Hepatocyte (in vitro differentiated cells): ENCODE measurements around the gene ZBTB37. TPM values are rescaled to one million over a fixed set of nuclear protein-coding genes. Genes with fewer than 3 reads are reported as not detected.

Experiments
- DNase-seq: peaks from one replicate; pipeline ENCODE4 v3.0.0-alpha.2; 2016; ENCODE audit warnings: low spot score
- H2AFZ ChIP-seq: fragments of 200-600 bp; sonication (generic); 2 replicates; pipeline ENCODE4 v1.6.0; 2016; ENCODE audit warnings: antibody characterized with exemption, mild to moderate bottlenecking
- H3K27ac ChIP-seq: fragments of 200-600 bp; sonication (generic); 2 replicates; pipeline ENCODE4 v1.5.1; 2016; ENCODE audit warnings: mild to moderate bottlenecking
- H3K27me3 ChIP-seq: fragments of 200-600 bp; sonication (generic); 2 replicates; pipeline ENCODE4 v1.6.1; 2016
- H3K36me3 ChIP-seq: fragments of 200-600 bp; sonication (generic); replicated peaks from 2 replicates; pipeline ENCODE4 v1.5.1; 2016; ENCODE audit warnings: low read depth; ENCODE audit not compliant: insufficient read depth
- H3K4me1 ChIP-seq: fragments of 200-600 bp; sonication (generic); 2 replicates; pipeline ENCODE4 v1.5.1; 2016; ENCODE audit warnings: mild to moderate bottlenecking, moderate library complexity; ENCODE audit not compliant: insufficient read depth
- H3K4me2 ChIP-seq: fragments of 200-600 bp; sonication (generic); 2 replicates; pipeline ENCODE4 v1.6.0; 2016
- H3K4me3 ChIP-seq: fragments of 200-600 bp; sonication (generic); 2 replicates; pipeline ENCODE4 v1.5.1; 2016; ENCODE audit warnings: mild to moderate bottlenecking
- H3K79me2 ChIP-seq: fragments of 200-600 bp; sonication (generic); 2 replicates; pipeline ENCODE4 v1.6.0; 2017; ENCODE audit warnings: mild to moderate bottlenecking
- H3K9me2 ChIP-seq: fragments of 200-600 bp; sonication (generic); replicated peaks from 2 replicates; pipeline ENCODE4 v1.6.0; 2017; ENCODE audit warnings: mild to moderate bottlenecking; ENCODE audit not compliant: insufficient read depth
- H3K9me3 ChIP-seq: fragments of 200-600 bp; sonication (generic); 2 replicates; pipeline ENCODE4 v1.5.1; 2016; ENCODE audit warnings: low read depth, mild to moderate bottlenecking
- H4K20me1 ChIP-seq: fragments of 200-600 bp; sonication (generic); 2 replicates; pipeline ENCODE4 v1.6.0; 2016; ENCODE audit warnings: mild to moderate bottlenecking; ENCODE audit not compliant: insufficient read depth, poor library complexity, severe bottlenecking
- CTCF ChIP-seq: fragments of 200-600 bp; sonication (generic); IDR thresholded peaks from 2 replicates; pipeline ENCODE4 v1.5.1; 2016; ENCODE audit warnings: antibody characterized with exemption, mild to moderate bottlenecking; ENCODE audit not compliant: poor library complexity
- EZH2 ChIP-seq: fragments of 200-600 bp; sonication (generic); IDR thresholded peaks from 2 replicates; pipeline ENCODE4 v1.6.1; 2016; ENCODE audit warnings: antibody characterized with exemption, mild to moderate bottlenecking, borderline replicate concordance
- EZH2phosphoT487 ChIP-seq: fragments of 200-600 bp; sonication (generic); IDR thresholded peaks from one replicate; pipeline ENCODE4 v1.6.1; 2018; ENCODE audit warnings: antibody characterized with exemption, mild to moderate bottlenecking, low read depth, moderate library complexity; ENCODE audit not compliant: unreplicated experiment, severe bottlenecking
- WGBS: methylation state at CpG from one replicate; pipeline ENCODE4 v1.1.6; 2016; ENCODE audit warnings: low lambda C conversion rate; ENCODE audit errors: missing lambda C conversion rate; 5-methylcytosine and 5-hydroxymethylcytosine counted together
- polyA plus RNA-seq: library from polyadenylated mRNA; unstranded; fragments of >200 nt; fragmentation: Nextera tagmentation; extraction: Ambion mirVana; gene quantifications from 2 replicates; pipeline ENCODE4 v1.2.1, GENCODE V29; 2016
- total RNA-seq: library from RNA; depleted of rRNA; stranded (reverse); fragments of >200 nt; gene quantifications from 2 replicates; pipeline ENCODE4 v1.2.3, GENCODE V29; 2014

ZBTB37 gene
- total and polyA plus RNA-seq, 2 experiments from 2014 or later = 0.99 to 9.3 TPM

- H3K9me2 ChIP-seq = no peaks in the 10 kb centered on the region
- no peaks in the 10 kb centered on the region for H3K36me3 ChIP-seq
- H2AFZ ChIP-seq = no peak overlapping the region
- H3K4me1 ChIP-seq = no peaks in the 10 kb centered on the region
- H3K4me3 ChIP-seq = no peak overlapping the region
- no peaks in the 10 kb centered on the region for H3K9me3 ChIP-seq
- WGBS = 90% methylated on average over 4 of the region's 4 CpGs
- H4K20me1 ChIP-seq = no peaks in the 10 kb centered on the region
- no peaks in the 10 kb centered on the region for H3K79me2 ChIP-seq
- no peak overlapping the region for H3K27ac ChIP-seq
- no peak for TF ChIP-seq EZH2
- no peak for TF ChIP-seq EZH2phosphoT487
- TF ChIP-seq CTCF = no peak
- H3K27me3 ChIP-seq = no peaks in the 10 kb centered on the region
- H3K4me2 ChIP-seq = no peak overlapping the region
- DNase-seq = no peak
Measured at GRCh38 chr1:173886746-173887611, 18.8 kb downstream of the ZBTB37 start.

DNA sequence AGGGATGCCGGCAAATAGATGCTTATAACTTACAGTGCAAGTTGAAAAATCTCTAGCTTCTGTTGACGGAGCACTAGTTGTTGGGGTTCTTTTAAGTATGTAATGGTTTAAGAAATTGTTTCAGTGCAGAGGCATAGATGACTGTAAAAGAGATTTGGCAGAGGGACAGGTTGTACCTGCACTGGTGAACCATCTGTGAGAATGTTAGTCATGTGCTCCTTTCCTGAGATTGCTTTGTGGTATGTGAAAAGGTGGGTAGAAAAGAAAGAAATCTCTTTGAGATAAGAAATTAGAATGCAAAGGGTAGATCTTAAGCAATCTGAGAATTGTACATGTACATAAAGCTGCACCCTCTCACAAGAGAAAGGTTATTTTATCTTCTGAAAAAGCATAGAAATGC is 19.4 kb downstream of the ZBTB37 start:
- H3K27ac ChIP-seq = no peak overlapping the region
- TF ChIP-seq EZH2phosphoT487 (no peak), CTCF (no peak), EZH2 (no peak)
- H3K4me2 ChIP-seq = no peak overlapping the region
- no peak overlapping the region for H3K4me3 ChIP-seq
- no peaks in the 10 kb centered on the region for H3K27me3 ChIP-seq
- no peaks in the 10 kb centered on the region for H3K9me2 ChIP-seq
- no peaks in the 10 kb centered on the region for H4K20me1 ChIP-seq
- H2AFZ ChIP-seq = no peak overlapping the region
- no peaks in the 10 kb centered on the region for H3K4me1 ChIP-seq
- DNase-seq = no peak
- H3K36me3 ChIP-seq = no peaks in the 10 kb centered on the region
- WGBS = 94% methylated on average over 2 of the region's 2 CpGs
- H3K79me2 ChIP-seq = no peaks in the 10 kb centered on the region
- no peaks in the 10 kb centered on the region for H3K9me3 ChIP-seq

DNA sequence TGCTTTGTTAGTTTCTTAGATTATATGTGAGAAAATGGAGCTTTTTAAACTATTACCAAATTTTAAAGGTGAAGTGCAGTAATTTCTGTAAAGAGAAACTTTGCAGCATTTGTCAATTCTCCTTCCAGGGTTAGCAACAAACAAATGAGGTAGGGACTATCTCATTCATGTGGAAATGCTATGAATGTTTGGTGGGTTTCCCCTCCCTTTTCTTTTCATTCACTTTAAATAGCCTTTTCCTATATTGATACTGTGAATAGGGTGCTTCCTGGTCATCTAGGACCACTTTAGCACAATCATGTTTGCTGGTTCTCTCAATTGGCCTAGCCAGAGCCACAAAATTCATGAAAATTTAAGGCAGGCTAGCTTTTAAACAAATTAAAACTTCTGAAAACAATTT is 20.6 kb downstream of the ZBTB37 start:
- no peak overlapping the region for H3K4me3 ChIP-seq
- no peak overlapping the region for H3K4me2 ChIP-seq
- H3K27ac ChIP-seq = no peak overlapping the region
- no peak for TF ChIP-seq CTCF
- TF ChIP-seq EZH2phosphoT487 = no peak
- TF ChIP-seq EZH2 = no peak
- no peaks in the 10 kb centered on the region for H3K79me2 ChIP-seq
- H3K36me3 ChIP-seq = no peaks in the 10 kb centered on the region
- H3K9me3 ChIP-seq = no peaks in the 10 kb centered on the region
- no peaks in the 10 kb centered on the region for H3K27me3 ChIP-seq
- H3K9me2 ChIP-seq = no peaks in the 10 kb centered on the region
- no peak overlapping the region for H2AFZ ChIP-seq
- no peaks in the 10 kb centered on the region for H4K20me1 ChIP-seq
- no peak for DNase-seq
- no peaks in the 10 kb centered on the region for H3K4me1 ChIP-seq
